Anterior cingulate cortex (tissue), 58 donors: ENCODE results near the gene SLC8A1.

Experiments
- DNase-seq, 58 donors: peaks; one replicate each; lab custom pipeline; 2025; lab: John Stamatoyannopoulos, UW

The SLC8A1 gene

DNA sequence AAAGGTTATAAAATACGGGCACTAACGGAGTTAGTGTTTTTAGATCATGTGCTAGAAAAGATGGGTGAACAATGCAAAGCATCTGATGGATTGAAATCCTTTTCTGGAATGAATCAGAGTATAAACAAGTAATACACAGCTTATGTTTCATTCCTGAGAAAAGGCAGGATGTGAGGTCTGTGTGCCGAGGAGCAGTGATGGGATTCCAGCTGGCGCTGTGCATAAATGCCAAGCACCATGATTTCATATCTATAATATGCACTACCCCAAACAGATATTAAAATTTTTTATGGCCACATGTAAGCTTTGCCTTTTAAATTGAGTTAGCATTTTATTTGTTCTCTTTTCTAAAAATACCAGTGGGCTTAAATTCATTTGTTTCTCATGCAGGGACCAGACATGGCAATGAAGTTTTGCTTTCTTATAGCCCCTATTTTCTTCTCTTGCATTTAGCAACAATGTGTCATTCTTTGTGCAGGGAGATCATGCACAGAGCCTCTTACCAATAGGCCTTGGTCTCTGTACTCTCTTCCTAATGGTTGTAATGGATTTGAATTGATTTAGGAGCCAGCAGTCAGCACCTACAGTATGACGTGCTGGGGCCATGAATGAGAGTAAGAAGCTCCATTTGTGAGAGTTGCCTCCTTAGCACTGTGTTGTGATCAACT, 323.9 kb downstream of the SLC8A1 start:
- DNase-seq: peak in 2 of 58 donors; percentile 1 to 2

DNA sequence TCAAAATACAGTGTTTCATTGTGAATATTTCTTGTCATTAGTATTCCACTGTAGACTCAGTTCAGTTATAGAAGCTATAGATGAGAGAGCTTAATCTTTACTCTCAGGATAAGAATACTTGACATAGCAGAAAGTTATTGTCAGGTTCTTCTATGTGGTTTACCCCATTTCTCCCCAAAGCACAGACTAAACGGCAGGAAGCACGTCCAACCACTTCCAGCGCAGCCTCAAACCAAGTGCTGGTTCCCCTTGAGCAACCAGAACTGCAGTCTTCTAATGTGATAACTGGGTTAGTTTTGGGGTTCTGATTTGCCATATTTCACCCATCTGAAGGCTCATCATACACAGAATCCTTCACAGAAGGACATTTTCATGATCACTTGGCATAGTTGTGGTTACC, 324.7 kb downstream of the SLC8A1 start:
- DNase-seq: no peak

DNA sequence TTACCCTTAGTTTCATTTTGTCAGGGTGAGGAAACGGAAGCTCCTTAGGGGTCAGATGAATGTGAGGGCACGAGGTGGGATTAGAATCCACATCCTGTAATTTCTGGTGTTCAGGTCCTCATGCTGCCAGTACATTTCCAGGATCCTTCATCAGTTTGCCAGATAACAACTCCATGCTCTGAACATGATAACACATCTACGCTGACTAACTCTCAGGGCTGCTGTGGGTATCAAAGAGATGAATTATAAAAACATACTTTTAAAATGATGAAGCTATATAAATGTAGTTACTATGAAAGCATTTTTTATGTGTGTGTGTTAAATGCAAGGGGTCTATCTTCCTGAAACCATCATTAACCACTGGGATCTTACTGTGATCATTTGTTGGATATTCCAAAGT, 325.9 kb downstream of the SLC8A1 start:
- DNase-seq: no peak

DNA sequence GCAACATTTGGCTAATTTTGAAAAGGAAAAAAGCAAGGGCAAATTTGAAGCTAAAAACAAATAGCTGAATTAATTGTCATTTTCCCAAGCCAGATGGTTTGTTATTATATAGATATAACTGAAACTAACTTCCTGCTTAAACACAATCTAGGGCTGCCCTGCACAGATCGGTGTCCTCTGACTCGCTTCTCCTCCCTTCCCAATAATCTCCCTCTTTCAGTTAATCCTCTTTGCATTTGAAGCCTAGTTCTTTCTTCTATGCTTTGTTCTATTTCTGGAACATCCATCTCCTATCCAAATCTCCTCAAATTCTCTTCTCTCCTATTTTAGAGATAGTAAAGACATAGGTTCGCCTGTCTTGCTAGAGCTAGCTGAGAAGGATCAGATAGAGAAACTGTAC, 328.1 kb downstream of the SLC8A1 start:
- DNase-seq: no peak

DNA sequence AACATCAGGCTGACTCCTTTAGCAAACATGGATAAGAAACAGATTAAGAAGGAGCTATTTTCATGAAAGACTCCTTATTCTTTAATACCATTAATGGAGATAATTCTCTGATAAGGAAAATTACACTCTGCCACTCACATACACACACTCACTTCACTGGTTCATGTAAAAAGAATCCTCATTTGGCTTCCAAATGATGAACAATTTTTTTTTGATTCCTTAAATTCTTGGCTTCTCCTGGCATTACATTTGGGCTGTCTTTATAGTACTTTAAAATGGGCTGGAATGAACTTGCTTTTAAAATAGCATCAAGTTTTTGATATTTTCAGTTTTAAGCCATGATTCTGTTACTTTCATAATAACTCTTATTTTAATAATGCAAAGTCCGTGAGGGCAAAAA, 328.6 kb downstream of the SLC8A1 start:
- DNase-seq: no peak

DNA sequence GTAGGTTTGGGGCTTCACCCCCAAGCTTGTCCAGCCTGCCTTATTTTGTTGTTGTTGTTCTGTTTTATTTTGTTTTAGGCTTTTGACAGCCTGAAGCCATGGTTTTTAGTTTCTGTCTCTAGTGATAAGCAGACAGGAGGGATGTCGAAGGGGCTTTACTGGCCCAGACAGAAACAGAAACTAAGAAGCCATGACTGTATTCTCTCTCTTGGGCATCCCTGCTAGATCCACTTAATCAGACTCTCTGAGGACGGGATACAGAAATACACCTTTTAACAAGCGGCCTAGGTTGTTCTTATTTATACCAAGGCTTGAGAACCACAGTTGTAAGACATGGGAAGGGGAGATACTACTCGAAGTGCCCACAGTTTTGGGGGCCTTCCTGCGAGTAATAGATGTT, 330.9 kb downstream of the SLC8A1 start:
- DNase-seq: no peak

DNA sequence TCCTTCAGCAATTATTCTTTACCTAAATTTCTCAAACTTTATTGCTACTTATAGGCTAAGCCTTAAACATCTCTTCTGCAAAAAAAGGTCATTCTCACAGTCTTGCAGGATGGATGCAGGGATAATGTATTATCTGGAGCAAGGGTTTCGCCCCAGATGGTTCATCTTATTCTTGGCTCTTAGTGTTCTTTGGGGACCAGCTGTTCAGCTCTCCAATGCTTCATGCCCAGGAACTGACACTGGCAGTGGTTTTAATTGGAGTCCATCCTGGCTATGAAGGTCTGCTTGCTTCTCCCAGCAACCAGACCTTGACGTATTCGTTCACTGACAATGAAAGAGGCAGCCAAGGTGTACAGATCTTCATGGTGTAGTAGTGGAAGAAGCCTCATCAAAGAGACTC, 331.9 kb downstream of the SLC8A1 start:
- no peak for DNase-seq

DNA sequence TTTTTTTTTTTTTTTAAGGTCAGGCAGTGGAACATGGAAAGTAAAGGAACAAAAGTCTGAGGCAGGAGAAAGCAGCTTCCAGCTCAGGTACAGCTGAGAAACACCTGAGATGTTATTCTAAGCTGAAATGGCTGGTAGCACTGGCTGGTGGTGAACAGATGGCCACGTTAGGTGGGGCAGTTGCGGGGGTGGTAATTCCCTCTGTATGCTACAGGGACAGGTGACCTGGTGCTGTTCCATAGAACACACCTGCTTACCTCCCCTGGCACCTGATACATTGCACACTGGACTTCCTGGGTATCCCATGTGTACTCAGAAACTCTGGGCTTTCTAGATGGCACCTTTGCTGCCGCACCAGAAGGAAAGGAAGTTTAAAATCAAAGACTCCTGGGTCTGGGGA, 333.3 kb downstream of the SLC8A1 start:
- no peak for DNase-seq

DNA sequence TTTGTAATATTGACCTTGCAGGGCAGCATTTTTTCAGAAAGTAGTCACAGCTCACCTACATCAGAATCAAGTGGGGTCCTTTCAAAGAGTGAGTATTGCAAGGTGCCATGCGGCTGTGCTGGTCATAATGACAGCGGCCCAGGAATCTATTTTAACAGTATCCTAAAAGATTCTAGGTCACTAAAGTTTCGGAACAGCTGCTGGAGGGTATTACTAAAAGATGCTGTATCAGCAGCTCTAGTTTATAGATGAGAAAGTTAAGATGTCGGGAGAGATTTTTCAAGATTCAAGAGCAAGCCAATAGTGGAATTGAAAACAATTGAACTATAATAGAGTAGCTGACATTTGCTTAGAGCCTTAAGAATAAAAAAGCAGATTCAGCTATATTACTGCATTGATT, 336.0 kb downstream of the SLC8A1 start:
- DNase-seq: no peak

DNA sequence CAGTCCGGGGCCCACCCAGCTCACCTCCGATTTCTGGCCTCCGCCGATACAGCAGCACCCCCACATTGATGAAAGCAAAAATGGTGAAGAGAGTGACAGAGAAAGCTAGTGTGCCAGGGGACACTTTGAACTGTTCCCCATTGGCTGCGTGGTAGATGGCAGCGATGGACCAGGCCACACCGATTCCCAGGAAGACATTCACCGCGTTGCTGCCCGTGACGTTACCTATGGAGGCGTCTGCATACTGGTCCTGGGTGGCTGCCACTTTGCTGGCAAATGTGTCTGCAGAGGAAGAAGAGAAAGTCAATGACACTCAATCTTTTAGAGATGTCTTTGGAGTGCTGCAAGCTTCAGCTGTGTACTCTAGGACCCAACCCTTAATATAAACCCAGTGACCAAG, 336.5 kb downstream of the SLC8A1 start:
- no peak for DNase-seq

DNA sequence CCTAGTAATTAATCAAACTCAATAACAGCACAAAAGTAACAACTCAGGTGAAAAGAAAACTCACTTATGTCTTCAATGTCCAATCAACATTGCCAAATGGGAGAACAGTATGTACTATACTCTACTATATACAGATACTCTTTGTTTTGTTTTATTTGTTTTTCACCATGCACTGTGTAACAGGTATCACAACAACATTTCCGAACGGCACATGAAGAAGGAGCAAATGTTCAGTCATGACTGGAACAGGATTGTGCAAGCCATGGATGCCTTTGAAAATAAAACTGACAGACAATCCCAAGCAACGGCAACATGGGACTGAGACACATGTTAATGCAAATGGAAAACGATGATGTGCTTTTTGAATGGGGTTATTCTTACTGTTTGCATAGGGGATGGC, 337.9 kb downstream of the SLC8A1 start:
- DNase-seq: no peak

DNA sequence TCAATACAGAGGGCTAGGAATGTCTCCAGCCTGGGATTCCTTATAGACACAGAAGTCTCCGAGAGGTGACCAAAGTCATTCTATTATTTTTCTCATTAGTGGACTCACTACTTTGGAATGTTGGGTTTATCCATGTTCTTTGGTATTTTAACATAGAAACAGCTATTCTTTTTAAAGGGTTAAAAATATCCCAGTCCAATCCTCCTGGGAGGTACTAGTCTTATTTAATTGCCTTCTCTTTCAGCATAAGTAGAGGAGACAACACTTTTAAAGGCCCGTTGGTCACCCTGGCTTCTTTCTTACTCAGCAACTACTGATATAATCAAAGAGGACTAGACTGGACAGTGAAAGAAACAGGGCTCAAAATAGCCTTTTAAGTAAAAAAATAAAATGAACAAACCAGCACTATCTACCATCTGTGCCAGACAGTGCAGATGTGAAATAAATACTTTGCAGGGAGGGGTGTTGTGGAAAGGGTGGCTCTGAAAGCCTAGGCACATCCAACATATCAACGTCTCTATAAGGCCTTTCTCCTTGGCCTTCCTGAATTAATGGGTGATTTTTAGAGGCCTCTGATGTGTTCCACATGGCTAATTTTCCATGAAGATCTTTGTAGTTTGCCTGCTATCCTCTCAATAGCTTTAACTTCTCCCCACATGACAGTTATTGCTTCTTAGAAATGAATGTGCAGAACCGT, 338.5 kb downstream of the SLC8A1 start:
- no peak for DNase-seq

DNA sequence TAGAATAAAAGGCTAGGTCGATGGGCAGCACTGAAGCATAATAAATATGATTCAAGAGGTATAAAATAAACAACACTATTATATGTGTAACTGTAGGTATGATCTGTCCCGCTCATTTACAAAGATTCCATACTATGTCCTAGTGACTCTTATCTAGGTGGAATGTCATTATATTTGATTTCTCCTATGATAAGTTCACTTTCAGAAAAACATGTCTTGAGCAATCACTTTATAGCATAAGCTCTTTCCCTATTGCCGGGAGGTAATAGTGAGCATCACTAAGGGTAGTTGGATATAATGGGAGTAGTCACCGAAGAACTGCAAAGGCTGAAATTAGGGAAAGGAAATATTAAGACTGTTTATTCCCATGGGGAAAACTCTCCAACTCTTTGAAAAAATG, 342.5 kb downstream of the SLC8A1 start:
- no peak for DNase-seq

DNA sequence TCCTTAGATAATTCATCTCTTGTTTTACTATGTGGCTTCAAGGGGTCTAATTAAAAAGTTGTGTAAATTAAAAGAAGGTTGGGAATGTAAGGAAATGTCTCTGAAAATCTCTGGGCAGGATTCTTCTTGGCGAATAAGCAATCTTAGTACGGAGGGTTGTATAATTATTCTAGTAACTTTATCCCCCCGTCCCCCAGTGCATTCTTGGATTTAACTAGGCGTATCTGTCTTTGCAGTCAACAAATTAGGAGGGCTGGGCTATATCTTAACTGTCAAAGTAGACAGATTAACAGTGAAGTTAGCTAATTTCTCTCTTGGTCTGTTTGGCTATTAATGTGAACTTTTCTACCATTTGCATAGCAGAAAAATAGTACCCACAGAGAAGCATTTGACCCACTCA, 343.0 kb downstream of the SLC8A1 start:
- no peak for DNase-seq

DNA sequence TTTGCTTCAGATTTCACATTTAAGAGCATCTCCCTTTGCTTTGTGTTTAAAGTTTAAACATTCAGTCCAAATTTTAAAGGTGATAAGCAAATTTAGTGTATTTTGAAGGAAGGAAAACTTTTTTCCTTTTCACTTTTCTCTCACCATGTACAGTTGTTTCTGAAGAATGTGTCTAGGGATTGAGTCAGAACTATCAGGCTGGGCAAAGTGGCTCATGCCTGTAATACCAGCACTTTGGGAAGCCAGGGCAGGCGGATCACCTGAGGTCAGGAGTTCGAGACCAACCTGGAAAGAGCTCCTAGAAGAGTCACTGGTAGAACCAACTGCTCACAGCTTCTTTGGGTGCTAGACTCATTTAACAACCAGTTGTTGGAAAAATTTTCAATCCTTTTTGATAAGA, 345.8 kb downstream of the SLC8A1 start:
- DNase-seq: no peak

DNA sequence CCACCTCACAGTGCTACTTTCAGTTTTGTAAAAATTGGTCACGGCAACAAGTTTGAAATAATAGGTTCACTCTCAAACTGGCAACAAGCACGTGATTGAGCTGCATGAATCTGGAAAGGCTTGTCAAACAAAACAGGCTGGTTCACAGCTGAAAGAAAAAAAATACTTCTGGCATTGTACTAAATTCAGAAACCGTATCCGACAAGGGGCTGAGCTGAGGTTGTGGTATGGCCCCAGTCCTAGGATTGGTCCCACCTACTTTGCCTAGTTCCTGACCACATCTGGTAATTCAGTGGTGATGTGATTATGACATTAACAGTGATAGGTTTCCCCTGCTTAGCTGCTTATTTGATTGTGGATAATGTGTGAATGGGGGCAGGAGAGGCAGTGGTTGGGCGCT, 346.3 kb downstream of the SLC8A1 start:
- no peak for DNase-seq

DNA sequence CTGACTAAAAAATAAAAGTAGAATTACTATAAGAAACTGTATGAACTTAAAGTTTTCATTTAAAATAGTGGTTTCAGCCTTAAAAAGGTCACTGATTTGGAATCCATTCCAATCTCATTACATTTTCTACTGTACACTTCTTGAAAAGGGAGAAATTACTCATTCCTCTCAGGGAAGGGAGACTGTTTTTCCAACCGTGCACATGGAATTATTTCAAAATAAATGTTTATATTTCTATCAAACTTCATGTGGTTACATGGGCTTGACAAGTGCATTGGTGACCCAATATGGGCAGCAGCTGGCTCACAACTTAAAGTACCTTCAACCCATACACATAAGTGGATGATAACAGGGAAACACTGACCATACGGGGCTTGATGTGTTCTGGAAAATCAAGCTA, 348.3 kb downstream of the SLC8A1 start:
- DNase-seq: no peak

DNA sequence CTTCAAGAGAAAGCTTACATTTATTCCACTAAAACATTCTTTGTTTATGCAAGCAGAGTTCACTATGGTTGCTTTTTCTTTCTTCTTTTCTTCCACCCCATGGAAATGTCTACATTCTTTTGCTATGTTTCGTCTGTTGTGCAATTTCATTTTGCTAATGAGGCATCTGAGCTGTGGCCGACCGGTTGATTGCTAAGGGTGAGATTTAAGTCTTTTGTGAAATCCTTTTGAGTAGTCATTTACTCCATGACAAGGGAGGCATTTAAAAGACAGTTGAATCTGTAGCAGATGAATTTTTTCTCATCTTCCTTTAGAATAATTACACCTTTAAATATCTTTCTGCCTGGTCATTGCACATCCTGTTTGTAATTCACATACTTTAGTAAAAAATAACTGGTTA, 348.7 kb downstream of the SLC8A1 start:
- DNase-seq: no peak

DNA sequence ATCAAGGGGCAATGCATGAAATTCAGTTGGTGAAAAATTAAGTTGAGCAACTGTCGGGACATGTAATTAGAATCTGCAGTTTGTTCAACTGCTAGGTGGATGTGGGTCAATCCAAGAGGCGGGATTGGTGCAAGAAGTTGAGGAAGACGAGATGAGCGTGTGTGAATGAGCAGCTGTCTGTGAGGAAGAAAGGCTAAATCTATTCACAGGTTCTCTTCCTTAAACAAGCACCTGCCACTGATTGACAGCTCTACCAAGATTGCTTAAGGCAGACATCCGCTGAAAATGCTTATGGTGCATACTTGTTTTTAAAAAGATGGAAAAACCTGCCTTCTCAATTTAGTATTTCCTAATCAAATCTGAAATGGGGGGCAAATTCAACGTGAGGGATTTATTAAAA, 349.4 kb downstream of the SLC8A1 start:
- no peak for DNase-seq

DNA sequence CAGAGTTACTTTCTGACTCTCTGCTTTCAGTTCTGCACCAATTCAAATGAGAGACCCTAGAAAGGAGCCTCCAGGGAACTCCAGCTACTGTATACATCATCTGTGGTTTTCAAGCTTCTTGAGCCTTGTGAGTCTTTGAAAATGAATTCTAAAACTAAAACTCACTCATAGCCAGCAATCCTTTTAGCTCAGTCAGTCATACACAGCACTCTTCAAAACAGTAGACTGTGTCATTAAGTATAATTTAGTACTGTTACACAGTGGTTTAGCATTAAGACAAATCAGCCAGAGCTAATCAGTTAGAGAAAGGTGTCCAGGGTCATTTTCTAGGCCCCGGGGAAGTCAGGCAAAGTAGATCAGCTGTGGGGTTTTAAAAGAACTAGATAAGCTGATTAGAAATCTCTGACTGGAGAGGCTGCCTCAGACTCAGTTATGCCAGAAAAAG, 350.7 kb downstream of the SLC8A1 start:
- no peak for DNase-seq

DNA sequence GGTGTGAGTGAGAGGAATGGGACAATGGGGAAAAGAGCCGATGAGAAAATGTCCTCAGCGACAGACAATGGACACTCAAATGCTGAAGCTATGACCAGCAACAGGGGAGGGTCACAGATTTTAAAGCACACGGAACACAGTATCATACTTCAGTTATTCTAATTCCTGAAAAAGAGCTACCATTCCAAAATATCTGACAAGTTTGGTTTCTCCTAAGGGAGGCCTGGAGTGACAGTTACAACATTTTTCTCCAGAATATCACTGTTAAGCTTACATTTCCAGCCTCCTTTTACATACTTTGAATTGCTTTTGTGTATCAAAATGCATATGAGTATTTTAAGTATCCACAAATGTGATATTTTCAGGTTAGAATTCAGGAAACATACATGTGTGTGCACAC, 351.2 kb downstream of the SLC8A1 start:
- DNase-seq: no peak

DNA sequence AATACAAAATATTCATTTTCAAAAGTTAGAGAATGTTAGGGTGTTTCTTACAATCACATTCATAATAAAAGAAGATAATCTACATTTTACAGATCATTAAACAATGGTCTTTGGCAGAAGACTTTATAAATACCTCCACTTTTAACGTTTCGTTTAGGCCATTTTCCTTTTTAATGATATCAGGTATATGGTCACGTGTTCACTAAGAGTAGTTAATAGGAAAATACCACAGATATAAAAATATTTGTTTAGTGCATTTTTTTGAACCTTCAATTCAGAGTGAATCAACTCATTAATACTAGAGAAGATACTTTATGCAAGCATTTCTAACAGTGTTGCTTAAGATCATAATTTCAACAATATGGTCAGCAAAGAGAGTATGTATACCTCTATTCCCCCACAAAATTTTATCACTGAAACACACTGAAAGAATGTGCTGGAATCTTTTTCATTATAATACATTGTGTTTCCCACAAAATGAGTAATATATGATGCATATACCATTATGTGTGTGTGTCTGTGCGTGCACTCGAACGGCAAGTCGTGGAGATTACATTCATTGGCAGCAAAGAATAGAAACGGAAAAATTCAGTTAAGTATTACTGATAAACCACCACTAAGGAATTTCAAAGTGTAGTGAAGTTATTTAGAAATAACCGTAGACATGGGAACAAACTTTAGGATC, 353.0 kb downstream of the SLC8A1 start:
- no peak for DNase-seq
